ENCODE measurements around the gene RPTOR. TPM values are rescaled to one million over a fixed set of nuclear protein-coding genes. Genes with fewer than 3 reads are reported as not detected.

RPTOR gene
- total RNA-seq, 1 experiment from 2014 or later = 66.7 TPM

GRCh38 chr17:80645706-80646325 lies 101.2 kb downstream of the RPTOR start:
- no peaks in the 10 kb centered on the region for H3K27me3 ChIP-seq (replicated peaks; ENCODE audit: control insufficient read depth, insufficient read depth, low read length)
- CTCF ChIA-PET = no interaction called here
- no peak overlapping the region for H3K27ac Mint-ChIP-seq (ENCODE audit: unreplicated experiment)

GRCh38 chr17:80646328-80646727 lies 101.7 kb downstream of the RPTOR start:
- peaks cover 21% of the 10 kb centered on the region for H3K4me1 ChIP-seq
- ChIA-PET POLR2A (no interaction called here), CTCF (no interaction called here)
- Mint-ChIP-seq H3K9me3 (ENCODE audit: unreplicated experiment) (no peaks in the 10 kb centered on the region), H3K36me3 (ENCODE audit: insufficient read depth, unreplicated experiment) (peaks cover 6% of the 10 kb centered on the region), H3K4me1 (ENCODE audit: low read depth, unreplicated experiment) (peaks cover 26% of the 10 kb centered on the region), H3K27ac (ENCODE audit: unreplicated experiment) (no peak overlapping the region), H3K27me3 (ENCODE audit: insufficient read depth, unreplicated experiment) (no peaks in the 10 kb centered on the region), H3K4me3 (ENCODE audit: unreplicated experiment) (no peak overlapping the region)
- DNase-seq = no peak
- H3K9me3 ChIP-seq = no peaks in the 10 kb centered on the region
- H3K4me3 ChIP-seq (ENCODE audit: low read depth, low read length) = no peak overlapping the region
- TF ChIP-seq CTCF (IDR thresholded peaks at IDR 0.05; ENCODE audit: insufficient read depth in 1 of 2, low read depth in 1 of 2, low read length in 1 of 2, severe bottlenecking in 1 of 2, unreplicated experiment in 1 of 2) = no peak
- H3K36me3 ChIP-seq (ENCODE audit: control insufficient read depth, insufficient read depth, low read length) = no peaks in the 10 kb centered on the region; the same call in 1 of the 2 replicates
- intact Hi-C loops (cut with micrococcal nuclease; ENCODE audit: unreplicated experiment) = no loop called here
- BruUV-seq (replicated peaks) = no TSS peak
- no peaks in the 10 kb centered on the region for H3K27me3 ChIP-seq (replicated peaks; ENCODE audit: control insufficient read depth, insufficient read depth, low read length)

More at GRCh38 chr17:80645706-80646325, 101.2 kb downstream of the RPTOR start:
- Histone ChIP-seq H3K9me3 (no peaks in the 10 kb centered on the region), H3K4me3 (ENCODE audit: low read depth, low read length) (no peak overlapping the region), H3K4me1 (peaks cover 20% of the 10 kb centered on the region), H3K36me3 (ENCODE audit: control insufficient read depth, insufficient read depth, low read length) (no peaks in the 10 kb centered on the region; the same call in 1 of the 2 replicates)
- DNase-seq = no peak
- TF ChIP-seq CTCF (IDR thresholded peaks at IDR 0.05; ENCODE audit: insufficient read depth in 1 of 2, low read depth in 1 of 2, low read length in 1 of 2, severe bottlenecking in 1 of 2, unreplicated experiment in 1 of 2) = no peak
- POLR2A ChIA-PET = no interaction called here
- no peak overlapping the region for H3K4me3 Mint-ChIP-seq (ENCODE audit: unreplicated experiment)
- intact Hi-C loops (cut with micrococcal nuclease; ENCODE audit: unreplicated experiment) = no loop called here
- BruUV-seq (replicated peaks) = no TSS peak
- H3K4me1 Mint-ChIP-seq (ENCODE audit: low read depth, unreplicated experiment) = peaks cover 21% of the 10 kb centered on the region
- H3K27me3 Mint-ChIP-seq (ENCODE audit: insufficient read depth, unreplicated experiment) = no peaks in the 10 kb centered on the region
- H3K9me3 Mint-ChIP-seq (ENCODE audit: unreplicated experiment) = no peaks in the 10 kb centered on the region
- peaks cover 6% of the 10 kb centered on the region for H3K36me3 Mint-ChIP-seq (ENCODE audit: insufficient read depth, unreplicated experiment)

- Mint-ChIP-seq H3K27ac (ENCODE audit: unreplicated experiment) (no peak overlapping the region), H3K4me3 (ENCODE audit: unreplicated experiment) (no peak overlapping the region), H3K27me3 (ENCODE audit: insufficient read depth, unreplicated experiment) (no peaks in the 10 kb centered on the region), H3K36me3 (ENCODE audit: insufficient read depth, unreplicated experiment) (peaks cover 11% of the 10 kb centered on the region), H3K4me1 (ENCODE audit: low read depth, unreplicated experiment) (peaks cover 26% of the 10 kb centered on the region), H3K9me3 (ENCODE audit: unreplicated experiment) (no peaks in the 10 kb centered on the region)
- no peak for DNase-seq
- ChIA-PET CTCF (interaction anchor here (0.5 kb wide), 1 partner anchor 803 kb away, joined by 3 read pairs; no protein-coding TSS in a partner anchor), POLR2A (no interaction called here)
- Histone ChIP-seq H3K9me3 (no peaks in the 10 kb centered on the region), H3K4me1 (peaks cover 21% of the 10 kb centered on the region), H3K27me3 (replicated peaks; ENCODE audit: control insufficient read depth, insufficient read depth, low read length) (no peaks in the 10 kb centered on the region), H3K4me3 (ENCODE audit: low read depth, low read length) (no peak overlapping the region), H3K36me3 (ENCODE audit: control insufficient read depth, insufficient read depth, low read length) (no peaks in the 10 kb centered on the region; the same call in 1 of the 2 replicates)
- intact Hi-C loops (cut with micrococcal nuclease; ENCODE audit: unreplicated experiment) = no loop called here
- no TSS peak for BruUV-seq (replicated peaks)
- TF ChIP-seq CTCF (IDR thresholded peaks at IDR 0.05; ENCODE audit: insufficient read depth in 1 of 2, low read depth in 1 of 2, low read length in 1 of 2, severe bottlenecking in 1 of 2, unreplicated experiment in 1 of 2) = no peak
Observed at GRCh38 chr17:80647746-80648145, 103.1 kb downstream of the RPTOR start.
